GM18499 (cell line): ENCODE results near the gene HTN1.
"Not testable (repeated sequence)": the region's sequence is repeated elsewhere in the genome, so short reads cannot be mapped to it uniquely, and the experiment has no call there.

Source experiments
- ATAC-seq: cut with Tn5 transposase; IDR thresholded peaks from one replicate; pipeline ENCODE4 v1.9.1; 2021; ENCODE audit warnings: moderate number of reproducible peaks; ENCODE audit not compliant: insufficient read depth, unreplicated experiment

The HTN1 gene

DNA sequence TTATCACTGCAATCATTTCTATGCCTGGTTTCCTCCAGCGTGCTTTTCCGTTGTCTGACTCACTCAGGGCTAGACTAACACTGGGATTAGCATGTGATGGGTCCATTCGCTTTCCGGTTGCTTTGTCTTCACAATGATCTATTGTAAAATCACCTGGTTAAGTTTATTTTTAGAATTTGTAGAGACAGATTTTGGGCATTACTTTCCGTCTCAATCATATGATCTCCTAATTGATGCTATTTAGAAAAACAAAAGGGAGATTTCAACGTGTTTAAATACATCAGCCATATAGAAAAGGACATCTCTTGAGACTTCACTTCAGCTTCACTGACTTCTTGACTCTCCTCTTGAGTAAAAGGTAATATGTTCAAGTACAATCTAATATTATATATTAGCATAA is at the start of gene HTN1:
HTN1 (plus strand) TSS at position 301 of the 400 bp plus-strand sequence. CDS start 2,639 bp downstream, outside the sequence.
- not testable (repeated sequence) for ATAC-seq

- ATAC-seq, result no peak
Observed at GRCh38 chr4:70000711-70001110, 49.5 kb upstream of the HTN1 start.

DNA sequence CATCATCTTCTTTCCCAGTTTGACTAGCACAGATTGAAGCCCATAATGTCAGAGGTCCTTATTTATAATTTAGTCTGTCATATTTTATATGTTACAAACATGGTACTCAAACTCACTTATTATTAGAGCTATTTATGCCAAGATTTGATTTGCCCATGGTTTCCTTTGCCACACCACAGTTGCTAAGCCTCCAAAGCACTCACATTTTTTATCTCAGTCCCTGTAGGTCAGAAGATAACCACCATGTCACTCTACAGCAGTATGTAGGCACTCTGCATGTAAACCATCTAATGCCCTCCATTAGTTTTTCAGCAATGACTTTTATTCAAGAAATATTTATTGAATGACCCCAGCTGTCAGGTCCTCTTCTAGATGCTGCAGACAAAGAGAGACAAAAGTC is 47.7 kb upstream of the HTN1 start:
- ATAC-seq, result no peak

- ATAC-seq, result no peak
Observed at GRCh38 chr4:70008771-70009170, 41.5 kb upstream of the HTN1 start.

DNA sequence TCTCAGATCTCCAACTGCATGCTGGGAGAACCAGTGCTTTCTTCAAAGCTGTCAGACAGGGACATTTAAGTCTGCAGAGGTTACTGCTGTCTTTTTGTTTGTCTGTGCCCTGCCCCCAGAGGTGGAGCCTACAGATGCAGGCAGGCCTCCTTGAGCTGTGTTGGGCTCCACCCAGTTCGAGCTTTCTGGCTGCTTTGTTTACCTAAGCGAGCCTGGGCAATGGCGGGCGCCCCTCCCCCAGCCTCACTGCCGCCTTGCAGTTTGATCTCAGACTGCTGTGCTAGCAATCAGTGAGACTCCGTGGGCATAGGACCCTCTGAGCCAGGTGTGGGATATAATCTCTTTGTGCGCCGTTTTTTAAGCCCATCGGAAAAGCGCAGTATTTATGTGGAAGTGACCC is 31.2 kb upstream of the HTN1 start:
- not testable (repeated sequence) for ATAC-seq

DNA sequence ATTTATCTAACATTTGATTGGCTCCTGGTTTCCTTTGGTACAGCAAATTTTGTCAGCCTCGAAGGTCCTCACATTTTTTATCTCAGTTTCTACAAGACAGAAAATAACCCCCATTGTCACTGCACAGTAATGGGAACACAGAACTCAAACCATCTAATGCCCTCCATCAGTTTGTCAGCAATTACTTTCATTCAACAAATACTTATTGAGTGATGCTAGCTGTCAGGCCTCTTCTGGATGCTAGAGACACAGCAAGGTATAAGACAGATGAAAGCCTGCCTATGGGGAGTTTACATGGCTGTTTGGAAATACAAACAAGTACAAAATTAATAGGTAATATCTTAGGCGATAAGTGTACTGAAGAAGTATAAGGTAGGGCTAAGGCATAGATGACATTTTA is 27.0 kb upstream of the HTN1 start:
- no peak for ATAC-seq

GRCh38 chr4:70027011-70027410 is 23.2 kb upstream of the HTN1 start:
- ATAC-seq, result no peak

DNA sequence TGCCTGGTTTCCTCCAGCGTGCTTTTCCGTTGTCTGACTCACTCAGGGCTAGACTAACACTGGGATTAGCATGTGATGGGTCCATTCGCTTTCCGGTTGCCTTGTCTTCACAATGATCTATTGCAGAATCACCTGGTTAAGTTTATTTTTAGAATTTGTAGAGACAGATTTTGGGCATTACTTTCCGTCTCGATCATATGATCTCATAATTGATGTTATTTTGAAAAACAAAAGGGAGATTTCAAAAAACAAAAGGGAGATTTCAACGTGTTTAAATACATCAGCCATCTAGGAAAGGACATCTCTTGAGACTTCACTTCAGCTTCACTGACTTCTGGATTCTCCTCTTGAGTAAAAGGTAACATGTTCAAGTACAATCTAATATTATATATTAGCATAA is 22.1 kb upstream of the HTN1 start, which contains the start of gene HTN3:
HTN3 (plus strand) TSS at position 301 of the 400 bp plus-strand sequence. CDS start 2,282 bp downstream, outside the sequence.
- not testable (repeated sequence) for ATAC-seq

GRCh38 chr4:70037559-70037958 is 12.7 kb upstream of the HTN1 start:
- ATAC-seq, result not testable (repeated sequence)

- not testable (repeated sequence) for ATAC-seq
Observed at GRCh38 chr4:70039928-70040327, 10.3 kb upstream of the HTN1 start.

DNA sequence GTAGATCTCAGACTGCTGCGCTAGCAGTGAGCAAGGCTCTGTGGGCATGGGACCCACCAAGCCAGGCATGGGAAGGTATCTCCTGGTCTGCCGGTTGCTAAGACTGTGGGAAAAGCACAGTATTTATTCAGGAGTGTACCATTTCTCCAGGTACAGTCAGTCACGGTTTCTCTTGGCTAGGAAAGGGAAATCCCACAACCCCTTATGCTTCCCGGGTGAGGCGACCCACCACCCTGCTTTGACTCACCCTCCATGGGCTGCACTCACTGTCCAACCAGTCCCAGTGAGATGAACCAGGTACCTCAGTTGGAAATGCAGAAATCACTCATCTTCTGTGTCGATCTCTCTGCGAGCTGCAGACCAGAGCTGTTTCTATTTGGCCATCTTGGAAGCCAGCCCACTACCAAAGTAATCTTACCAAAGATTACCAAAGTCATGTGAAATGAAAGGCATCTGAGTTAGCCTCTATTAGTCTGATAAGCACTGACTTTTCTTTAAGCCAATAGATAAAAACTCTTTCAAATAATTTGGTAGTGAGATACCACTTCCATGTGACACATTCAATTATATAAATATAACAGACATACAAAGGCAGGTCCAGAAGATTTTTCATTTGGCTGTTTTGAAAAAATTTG is 8.5 kb upstream of the HTN1 start:
- ATAC-seq, result no peak

GRCh38 chr4:70056534-70056933 is 6.3 kb downstream of the HTN1 start:
- ATAC-seq, result not testable (repeated sequence)

- ATAC-seq, result no peak
Observed at GRCh38 chr4:70057651-70058050, 7.4 kb downstream of the HTN1 start.

DNA sequence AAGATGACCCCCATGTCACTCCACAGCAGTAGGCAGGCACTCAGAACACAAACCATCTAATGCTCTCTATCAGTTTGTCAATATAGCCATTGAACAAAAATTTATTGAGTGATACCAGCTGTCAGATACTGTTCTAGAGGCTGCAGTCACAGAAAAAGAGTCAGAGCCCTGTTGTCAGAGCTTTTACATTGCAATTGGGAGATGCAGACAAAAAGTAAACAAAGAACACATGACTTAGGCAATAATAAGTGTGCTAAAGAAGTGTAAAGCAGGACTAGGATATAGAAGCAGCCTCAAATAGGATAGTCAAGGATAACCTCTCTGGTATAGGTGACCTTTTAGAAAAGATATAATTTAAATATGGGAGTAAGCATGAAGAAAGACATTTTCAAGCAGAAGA is 8.9 kb downstream of the HTN1 start:
- ATAC-seq, result no peak

- ATAC-seq, result peak; percentile 75
Observed at GRCh38 chr4:70062000-70062399, 11.8 kb downstream of the HTN1 start.

DNA sequence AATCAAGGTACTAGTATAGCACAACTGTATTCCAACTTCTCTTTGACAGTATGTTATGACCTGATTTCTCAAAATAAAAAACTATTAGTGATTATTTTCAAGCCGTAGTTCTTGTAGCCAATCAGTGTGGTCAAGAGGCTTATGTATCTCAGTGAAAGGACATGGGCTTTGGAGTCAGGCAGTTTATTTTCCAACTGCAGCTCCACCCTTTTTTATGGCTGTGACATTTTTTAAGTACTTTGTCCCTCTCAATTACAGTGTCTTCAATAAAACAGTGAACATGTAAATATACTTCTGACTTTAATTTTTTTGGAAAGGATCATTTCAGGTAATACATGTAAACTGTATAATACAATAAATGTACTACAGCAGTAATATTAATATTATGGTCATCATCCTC is 30.0 kb downstream of the HTN1 start:
- no peak for ATAC-seq

DNA sequence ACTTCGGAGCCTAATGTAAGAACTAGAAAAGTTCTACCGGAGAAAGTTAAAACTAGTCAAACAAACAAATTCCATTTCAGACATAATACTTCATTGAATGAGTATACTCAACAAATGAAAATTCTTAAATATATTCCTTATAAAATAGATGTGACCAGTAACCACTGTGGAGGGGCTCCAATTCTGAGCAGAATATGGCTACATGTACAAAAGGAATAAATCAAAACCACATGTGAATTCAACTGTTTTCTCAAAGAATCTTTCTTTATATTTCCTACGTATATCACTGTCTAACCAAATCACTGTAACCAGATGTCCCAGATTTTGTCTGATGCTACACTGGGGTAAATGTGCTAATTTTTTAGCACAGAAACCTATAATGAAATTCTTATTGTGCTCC is 49.0 kb downstream of the HTN1 start:
- ATAC-seq, result no peak
